Liver (tissue), 3 donors: Measurements from ENCODE around the gene SLC5A1.

Experiments used
- ATF3 ChIP-seq: IDR thresholded peaks from 2 replicates; pipeline ENCODE4 v1.6.1; 2016; ENCODE audit warnings: antibody characterized with exemption
- CTCF ChIP-seq: fragments of 150-350 bp; IDR thresholded peaks from 2 replicates; pipeline ENCODE4 v1.5.1; 2017; ENCODE audit warnings: improper control_type of control experiment, low read depth, low read length; ENCODE audit not compliant: missing input control
- GABPA ChIP-seq, 2 donors: IDR thresholded peaks in 1 of 2; conservative IDR thresholded peaks in 1 of 2; 2 replicates each; pipeline ENCODE4 v1.6.1; 2016; ENCODE audit warnings: antibody characterized with exemption in 2 of 2, mild to moderate bottlenecking in 1 of 2, moderate library complexity in 1 of 2
- REST ChIP-seq: IDR thresholded peaks from 2 replicates; pipeline ENCODE4 v1.6.1; 2016; ENCODE audit warnings: antibody characterized with exemption, mild to moderate bottlenecking
- SP1 ChIP-seq: IDR thresholded peaks from 2 replicates; pipeline ENCODE4 v1.6.1; 2018; ENCODE audit warnings: antibody characterized with exemption, mild to moderate bottlenecking
- TAF1 ChIP-seq: conservative IDR thresholded peaks from 2 replicates; pipeline ENCODE4 v1.6.1; 2016; ENCODE audit warnings: antibody characterized with exemption, mild to moderate bottlenecking
- YY1 ChIP-seq: IDR thresholded peaks from 2 replicates; pipeline ENCODE4 v1.6.1; 2016; ENCODE audit warnings: antibody characterized with exemption, mild to moderate bottlenecking
- ZBTB33 ChIP-seq: IDR thresholded peaks from 2 replicates; pipeline ENCODE4 v1.6.1; 2016; ENCODE audit warnings: antibody characterized with exemption
- donor health status: healthy.
- donor health status: healthy.

- TF ChIP-seq ATF3 (no peak), CTCF (no peak), SP1 (no peak), GABPA (IDR thresholded peaks at IDR 0.05 in 1 of 2, conservative IDR thresholded peaks at IDR 0.05 in 1 of 2) (no peak), REST (no peak), TAF1 (no peak), YY1 (no peak), ZBTB33 (no peak)
Observed at GRCh38 chr22:32075997-32076760, 33.1 kb downstream of the SLC5A1 start.
